T-helper 2 cell treated with Interferon-gamma antibody and Interleukin-4, amounts not matched to agents 5 μg/mL and 100 μg/mL, for 36 hours (primary cell): Measurements from ENCODE around the gene TSHZ1.
A peak's percentile ranks its signal among the peaks of the same experiment; 100 is the strongest.

ENCODE experiments used
- DNase-seq: peaks from one replicate; pipeline ENCODE4 v3.0.0; 2021; ENCODE audit warnings: low spot score
- H3K27ac Mint-ChIP-seq: one replicate; pipeline ENCODE4 v1.8.0; 2021; ENCODE audit warnings: mild to moderate bottlenecking, mixed read lengths
- H3K27me3 Mint-ChIP-seq: one replicate; pipeline ENCODE4 v1.8.0; 2021; ENCODE audit warnings: low read depth, mixed read lengths
- H3K36me3 Mint-ChIP-seq: one replicate; pipeline ENCODE4 v1.8.0; 2021; ENCODE audit warnings: low read depth, mixed read lengths
- H3K4me1 Mint-ChIP-seq: one replicate; pipeline ENCODE4 v1.8.0; 2021; ENCODE audit warnings: low read depth, mixed read lengths
- H3K4me3 Mint-ChIP-seq: one replicate; pipeline ENCODE4 v1.8.0; 2022; ENCODE audit warnings: mild to moderate bottlenecking, moderate library complexity, mixed read lengths
- H3K9me3 Mint-ChIP-seq: one replicate; pipeline ENCODE4 v1.8.0; 2021; ENCODE audit warnings: mixed read lengths

TSHZ1 gene

DNA sequence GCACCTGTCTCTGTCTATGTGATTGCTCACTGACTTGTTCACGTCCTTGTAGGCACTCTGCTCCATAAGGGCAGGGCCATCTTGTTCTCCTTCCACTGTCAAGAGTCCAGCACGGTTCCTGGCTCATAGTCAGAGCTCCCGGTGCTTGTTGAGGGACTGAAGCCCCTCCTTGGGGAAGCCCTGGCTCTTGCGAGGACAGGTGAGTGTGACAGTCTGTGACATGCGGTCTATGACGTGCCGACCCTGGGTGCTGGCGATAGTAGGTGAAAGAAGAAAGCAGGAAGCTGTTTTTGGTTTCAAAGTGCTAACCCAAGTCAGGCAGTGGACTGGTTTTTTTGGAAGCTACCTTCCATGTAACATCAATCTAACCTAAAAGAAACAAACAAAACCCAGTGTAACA, 18.8 kb downstream of the TSHZ1 start:
- Mint-ChIP-seq H3K36me3 (peaks cover 4% of the 10 kb centered on the region), H3K27me3 (no peaks in the 10 kb centered on the region), H3K9me3 (no peaks in the 10 kb centered on the region), H3K4me1 (peaks cover 8% of the 10 kb centered on the region), H3K4me3 (no peak overlapping the region), H3K27ac (no peak overlapping the region)
- no peak for DNase-seq

DNA sequence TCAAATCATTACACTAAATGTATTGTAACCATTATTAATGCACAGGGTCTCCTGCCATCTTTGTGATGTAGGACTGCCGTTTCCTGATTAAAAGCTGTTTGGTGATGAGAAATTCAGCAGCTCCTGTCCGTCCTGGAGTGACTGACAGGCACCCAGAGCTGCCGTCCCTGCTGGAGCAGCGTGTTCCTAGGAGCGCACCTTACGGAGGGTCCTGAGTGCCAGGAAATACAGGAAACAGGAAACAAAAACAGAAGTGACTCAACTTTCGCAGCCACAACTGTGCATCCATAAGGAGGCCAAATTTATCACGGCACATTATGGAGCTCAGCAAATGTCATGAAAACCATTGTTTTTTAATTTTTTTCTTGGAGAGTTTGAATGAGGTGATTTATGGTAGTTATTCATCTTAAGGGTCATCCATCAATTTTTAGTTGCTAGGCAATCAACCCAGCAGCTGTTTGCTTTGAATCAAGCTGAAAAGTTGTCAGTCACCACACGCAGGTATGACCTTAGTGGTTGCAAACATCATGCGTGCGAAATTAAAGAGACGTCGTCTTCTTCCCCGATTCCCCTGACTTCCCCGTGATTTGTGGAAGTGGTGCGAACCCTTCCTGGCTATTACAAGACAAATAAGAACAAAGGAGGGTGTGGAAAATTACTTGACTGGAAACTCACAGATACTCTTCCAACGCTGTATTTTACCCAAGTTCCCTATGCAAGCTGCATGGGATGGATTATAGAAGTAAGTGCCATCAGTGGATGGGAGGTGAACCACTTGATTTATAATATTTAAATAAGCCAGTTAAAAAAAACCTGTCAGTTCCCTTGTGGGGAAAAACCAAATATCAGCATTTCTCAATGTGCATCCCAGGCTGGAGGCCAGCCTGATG, 19.8 kb downstream of the TSHZ1 start:
- H3K4me1 Mint-ChIP-seq, result peaks cover 8% of the 10 kb centered on the region
- DNase-seq, result no peak
- no peak overlapping the region for H3K27ac Mint-ChIP-seq
- no peak overlapping the region for H3K4me3 Mint-ChIP-seq
- peaks cover 4% of the 10 kb centered on the region for H3K36me3 Mint-ChIP-seq
- no peaks in the 10 kb centered on the region for H3K27me3 Mint-ChIP-seq
- no peaks in the 10 kb centered on the region for H3K9me3 Mint-ChIP-seq

DNA sequence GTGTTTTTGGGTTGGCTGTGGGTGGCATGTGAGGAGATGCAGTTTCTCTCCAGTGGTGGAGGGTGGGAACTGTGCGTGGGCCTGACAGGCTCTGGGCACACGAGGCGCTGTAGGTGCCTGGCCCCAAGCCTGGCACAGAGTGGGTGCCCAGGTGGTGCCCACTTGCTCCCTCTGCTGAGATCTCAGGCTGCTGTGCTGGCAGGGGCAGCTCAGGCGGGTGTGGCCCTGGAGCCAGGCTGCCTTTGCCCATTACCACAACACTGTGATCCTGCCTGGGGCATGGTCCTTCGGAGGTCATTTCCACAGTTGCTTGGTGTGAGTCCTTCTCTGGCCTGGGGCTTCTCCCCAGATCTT, 20.4 kb downstream of the TSHZ1 start:
- Mint-ChIP-seq H3K9me3 (no peaks in the 10 kb centered on the region), H3K27ac (no peak overlapping the region), H3K27me3 (no peaks in the 10 kb centered on the region), H3K4me1 (peaks cover 11% of the 10 kb centered on the region), H3K36me3 (peaks cover 6% of the 10 kb centered on the region), H3K4me3 (no peak overlapping the region)
- DNase-seq, result no peak

DNA sequence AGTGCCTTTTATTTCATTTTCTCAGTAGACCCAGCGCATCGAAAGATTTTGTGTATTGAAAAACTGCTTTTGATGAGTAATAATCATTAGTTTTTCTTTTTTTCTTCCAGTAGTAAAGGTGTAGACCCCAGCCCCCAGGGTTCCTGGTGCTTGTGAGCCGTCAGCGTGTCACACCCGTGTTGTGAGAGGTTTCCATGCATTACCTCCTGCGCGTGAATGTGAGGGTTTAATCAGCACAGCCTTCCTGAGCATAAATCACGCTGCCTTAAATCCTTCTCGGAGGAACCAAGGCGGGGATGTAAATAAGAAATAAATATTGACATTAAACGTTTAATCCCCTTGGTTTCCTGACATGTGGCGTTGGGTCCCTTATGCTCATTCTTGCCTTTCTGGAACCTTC, 24.3 kb downstream of the TSHZ1 start:
- H3K36me3 Mint-ChIP-seq, result peaks cover 9% of the 10 kb centered on the region
- no peaks in the 10 kb centered on the region for H3K9me3 Mint-ChIP-seq
- H3K4me1 Mint-ChIP-seq, result peaks cover 2% of the 10 kb centered on the region
- no peak overlapping the region for H3K27ac Mint-ChIP-seq
- H3K27me3 Mint-ChIP-seq, result no peaks in the 10 kb centered on the region
- H3K4me3 Mint-ChIP-seq, result no peak overlapping the region
- DNase-seq, result no peak

DNA sequence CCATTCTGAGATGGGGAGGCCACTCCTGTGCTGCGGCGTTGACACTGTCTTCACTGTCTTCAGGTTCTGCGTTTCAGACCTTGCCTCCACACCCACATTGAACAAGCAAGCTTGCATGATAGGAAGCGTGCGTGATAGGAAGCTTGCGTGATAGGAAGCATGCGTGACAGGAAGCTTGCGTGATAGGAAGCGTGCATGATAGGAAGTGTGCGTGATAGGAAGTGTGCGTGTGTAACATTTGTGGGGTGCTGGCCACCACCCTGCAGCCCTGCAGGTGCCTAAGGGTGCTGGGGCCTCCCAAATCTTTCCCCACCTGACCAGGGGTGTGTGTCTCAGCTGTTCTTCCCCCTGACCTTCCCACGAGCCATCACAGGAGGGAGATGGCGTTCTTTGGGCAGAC, 25.3 kb downstream of the TSHZ1 start:
- no peak overlapping the region for H3K4me3 Mint-ChIP-seq
- H3K27ac Mint-ChIP-seq, result no peak overlapping the region
- peaks cover 2% of the 10 kb centered on the region for H3K4me1 Mint-ChIP-seq

DNA sequence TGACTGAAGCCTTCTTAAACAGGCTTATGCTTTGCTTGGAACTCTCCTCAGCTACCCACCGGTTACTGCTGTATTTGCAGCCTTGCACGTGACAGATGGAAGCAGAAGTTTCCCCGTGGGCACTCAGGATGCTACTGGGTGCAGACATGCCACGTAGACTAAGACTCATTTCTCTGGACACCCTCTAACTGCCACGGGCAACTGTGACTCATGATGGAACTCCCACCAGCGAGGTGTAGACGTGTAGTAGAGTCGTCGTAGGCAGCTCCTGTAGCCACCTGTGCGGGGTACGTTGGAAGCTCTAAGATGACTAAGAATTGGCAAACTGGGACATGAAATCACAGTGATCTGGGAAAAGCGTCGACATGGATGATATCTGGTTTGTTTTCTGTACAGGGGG, 27.5 kb downstream of the TSHZ1 start:
- Mint-ChIP-seq H3K9me3 (no peaks in the 10 kb centered on the region), H3K4me3 (no peak overlapping the region), H3K36me3 (peaks cover 8% of the 10 kb centered on the region), H3K27me3 (no peaks in the 10 kb centered on the region), H3K27ac (no peak overlapping the region), H3K4me1 (peaks cover 2% of the 10 kb centered on the region)
- DNase-seq, result no peak

More for the DNA sequence above, 25.3 kb downstream of the TSHZ1 start:
- Mint-ChIP-seq H3K9me3 (no peaks in the 10 kb centered on the region), H3K27me3 (no peaks in the 10 kb centered on the region), H3K36me3 (peaks cover 8% of the 10 kb centered on the region)
- DNase-seq, result no peak

DNA sequence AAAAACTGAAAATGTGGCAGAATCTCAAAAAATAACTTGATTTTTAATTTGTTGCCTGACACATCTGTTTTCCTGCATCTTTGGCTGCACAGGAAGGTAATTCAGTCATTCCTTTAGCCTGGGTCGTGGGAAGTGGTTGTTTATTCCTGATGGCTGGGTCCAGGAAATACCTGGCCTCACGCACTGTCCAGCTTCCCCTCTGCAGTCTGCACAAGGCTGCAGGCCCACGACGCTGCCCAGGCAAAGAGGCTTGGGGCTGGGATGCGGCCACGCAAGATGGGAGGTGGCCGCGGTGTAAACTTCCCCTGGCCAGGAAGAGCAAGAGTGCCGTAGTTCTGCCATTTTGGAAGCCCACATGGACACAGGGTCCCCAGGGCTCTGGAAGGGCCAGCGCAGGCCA, 28.2 kb downstream of the TSHZ1 start:
- H3K4me1 Mint-ChIP-seq, result peaks cover 2% of the 10 kb centered on the region
- H3K27me3 Mint-ChIP-seq, result no peaks in the 10 kb centered on the region
- H3K27ac Mint-ChIP-seq, result no peak overlapping the region
- no peak overlapping the region for H3K4me3 Mint-ChIP-seq
- no peak for DNase-seq
- no peaks in the 10 kb centered on the region for H3K9me3 Mint-ChIP-seq
- peaks cover 8% of the 10 kb centered on the region for H3K36me3 Mint-ChIP-seq

DNA sequence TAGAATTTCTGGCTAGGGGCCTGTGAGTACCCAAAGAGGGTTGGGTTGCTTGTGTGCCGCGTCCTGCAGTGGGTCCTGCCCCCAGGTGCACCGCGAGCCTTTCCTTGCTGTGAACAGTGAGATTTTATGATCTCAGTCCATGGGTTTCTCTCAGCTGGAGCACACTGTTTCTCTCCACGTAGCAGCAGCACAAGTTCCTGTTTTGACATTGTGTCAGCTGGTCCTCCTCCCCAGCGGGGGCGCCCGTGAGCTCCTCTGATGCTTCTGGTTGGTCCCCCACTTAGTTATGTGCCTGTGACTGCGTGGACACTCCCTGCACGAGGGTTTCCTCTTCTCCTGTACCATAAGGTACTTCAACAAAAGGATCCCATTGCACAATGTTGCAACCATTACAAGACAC, 29.8 kb downstream of the TSHZ1 start:
- DNase-seq, result no peak
- no peaks in the 10 kb centered on the region for H3K9me3 Mint-ChIP-seq
- H3K4me3 Mint-ChIP-seq, result no peak overlapping the region
- peaks cover 8% of the 10 kb centered on the region for H3K36me3 Mint-ChIP-seq
- peaks cover 2% of the 10 kb centered on the region for H3K4me1 Mint-ChIP-seq
- no peaks in the 10 kb centered on the region for H3K27me3 Mint-ChIP-seq
- no peak overlapping the region for H3K27ac Mint-ChIP-seq

DNA sequence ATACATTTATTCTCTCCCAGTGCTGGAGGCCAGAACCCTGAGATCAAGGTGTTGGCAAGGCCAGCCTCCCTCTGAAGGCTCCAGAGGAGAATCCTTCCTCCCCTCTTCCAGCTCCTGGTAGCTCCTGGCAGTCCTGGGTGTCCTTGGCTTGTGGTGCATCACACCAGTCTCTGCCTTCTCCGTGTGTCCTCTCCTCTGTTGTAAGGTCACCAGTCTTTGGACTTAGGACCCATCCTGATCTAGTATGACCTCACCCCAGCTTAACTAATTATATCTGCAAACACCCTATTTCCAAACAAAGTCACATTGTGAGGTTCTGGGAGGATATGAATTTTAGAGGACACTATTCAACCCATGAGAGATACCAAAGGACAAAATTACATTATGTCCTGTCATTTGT, 31.1 kb downstream of the TSHZ1 start:
- no peaks in the 10 kb centered on the region for H3K27me3 Mint-ChIP-seq
- H3K9me3 Mint-ChIP-seq, result no peaks in the 10 kb centered on the region
- no peak overlapping the region for H3K4me3 Mint-ChIP-seq
- H3K36me3 Mint-ChIP-seq, result peaks cover 6% of the 10 kb centered on the region
- H3K4me1 Mint-ChIP-seq, result peaks cover 11% of the 10 kb centered on the region
- no peak overlapping the region for H3K27ac Mint-ChIP-seq
- DNase-seq, result no peak

DNA sequence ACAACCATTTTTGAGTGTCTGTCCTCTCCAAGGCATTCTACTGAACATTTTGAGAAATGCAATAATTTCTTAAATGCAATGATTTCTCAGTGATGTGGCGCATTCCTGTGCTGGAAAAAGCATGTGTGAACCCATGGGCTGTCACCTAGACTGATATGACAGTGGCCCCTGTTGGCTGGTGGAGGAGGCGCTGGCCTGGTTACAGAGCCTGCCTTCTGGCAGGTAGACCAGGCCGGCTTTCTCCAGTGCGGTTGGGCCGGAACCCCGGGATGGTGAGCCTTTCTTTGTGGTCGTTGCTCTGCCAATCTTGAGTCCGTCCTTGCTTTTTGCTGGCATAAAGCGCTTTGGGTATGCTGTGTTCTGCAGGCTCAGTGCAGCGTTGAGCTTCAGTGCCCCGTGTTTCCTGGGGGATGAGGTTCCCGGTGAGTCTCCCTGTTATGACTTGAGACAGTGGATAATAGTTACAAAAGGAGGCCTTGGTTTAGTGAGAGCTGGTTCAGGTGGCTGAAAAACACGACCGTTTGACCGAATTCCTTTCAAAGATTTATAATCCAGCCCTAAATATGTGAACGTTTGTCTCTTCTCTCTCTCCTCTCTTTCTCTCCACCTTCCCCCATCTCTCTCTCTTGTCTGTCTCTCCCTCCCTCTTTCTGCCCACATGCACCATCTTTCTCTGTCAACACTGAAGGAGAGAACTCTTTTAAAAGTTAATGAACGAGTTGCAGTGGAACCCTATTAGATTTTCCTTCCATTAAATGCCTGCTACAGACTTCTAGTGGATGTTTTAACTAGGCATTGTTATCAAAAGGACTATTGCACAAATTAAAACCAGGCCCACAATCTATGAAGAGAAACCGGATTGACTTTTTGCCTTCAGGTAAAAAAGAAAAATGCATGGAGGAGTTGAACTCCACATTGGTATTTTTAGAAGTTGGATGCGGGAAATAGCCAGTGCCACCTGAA, 34.0 kb downstream of the TSHZ1 start:
- H3K4me3 Mint-ChIP-seq, result no peak overlapping the region
- H3K27me3 Mint-ChIP-seq, result no peaks in the 10 kb centered on the region
- DNase-seq, result no peak

DNA sequence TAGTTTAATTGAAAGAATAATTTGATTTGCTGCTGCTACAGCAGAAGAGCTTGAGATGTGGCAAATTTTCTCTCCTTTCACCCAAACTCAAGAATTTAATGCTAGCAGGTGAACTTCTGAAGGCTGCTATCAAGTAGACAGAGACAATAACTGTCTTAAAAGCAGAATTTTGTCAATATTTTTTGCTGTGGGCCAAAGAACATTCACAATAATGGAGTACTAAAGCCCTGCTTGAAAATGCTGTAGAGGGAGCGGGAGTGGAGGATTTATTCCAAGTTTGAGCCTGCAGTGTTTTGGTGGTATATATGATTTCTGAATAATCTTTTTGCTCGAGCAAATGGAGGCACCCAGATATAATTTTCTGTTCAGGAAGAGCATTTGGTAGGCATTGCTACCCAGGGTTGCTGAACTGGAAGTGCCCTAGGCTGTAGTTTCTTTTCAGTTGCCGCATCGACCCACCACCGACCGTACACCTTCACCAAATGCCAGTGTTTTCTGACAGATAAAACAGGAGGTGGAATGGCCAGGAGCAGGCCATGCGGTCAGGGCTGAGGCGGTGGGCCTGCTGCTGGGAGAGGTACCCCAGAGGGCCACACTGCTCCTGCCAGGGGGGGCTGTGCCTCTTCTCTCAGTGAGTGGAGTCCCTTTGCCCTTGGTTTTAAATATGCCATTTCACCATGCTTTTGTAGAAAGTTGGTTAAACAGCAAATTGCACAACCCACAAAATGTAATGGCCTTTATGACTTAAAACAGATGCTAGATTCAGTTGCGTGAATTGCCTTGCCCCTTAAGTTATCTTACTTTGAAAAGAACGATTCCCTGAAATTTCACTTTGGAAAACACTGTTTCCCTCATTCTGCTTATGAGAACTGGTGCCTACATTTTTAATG, 36.4 kb downstream of the TSHZ1 start:
- peaks cover 34% of the 10 kb centered on the region for H3K4me1 Mint-ChIP-seq
- H3K4me3 Mint-ChIP-seq, result peak overlapping the region; percentile 88
- no peaks in the 10 kb centered on the region for H3K36me3 Mint-ChIP-seq
- H3K9me3 Mint-ChIP-seq, result no peaks in the 10 kb centered on the region
- peak overlapping the region; percentile 72 for H3K27ac Mint-ChIP-seq
- H3K27me3 Mint-ChIP-seq, result no peaks in the 10 kb centered on the region
- no peak for DNase-seq

More for the DNA sequence above, 34.0 kb downstream of the TSHZ1 start:
- H3K36me3 Mint-ChIP-seq, result peaks cover 2% of the 10 kb centered on the region
- peaks cover 29% of the 10 kb centered on the region for H3K4me1 Mint-ChIP-seq
- no peaks in the 10 kb centered on the region for H3K9me3 Mint-ChIP-seq
- no peak overlapping the region for H3K27ac Mint-ChIP-seq

DNA sequence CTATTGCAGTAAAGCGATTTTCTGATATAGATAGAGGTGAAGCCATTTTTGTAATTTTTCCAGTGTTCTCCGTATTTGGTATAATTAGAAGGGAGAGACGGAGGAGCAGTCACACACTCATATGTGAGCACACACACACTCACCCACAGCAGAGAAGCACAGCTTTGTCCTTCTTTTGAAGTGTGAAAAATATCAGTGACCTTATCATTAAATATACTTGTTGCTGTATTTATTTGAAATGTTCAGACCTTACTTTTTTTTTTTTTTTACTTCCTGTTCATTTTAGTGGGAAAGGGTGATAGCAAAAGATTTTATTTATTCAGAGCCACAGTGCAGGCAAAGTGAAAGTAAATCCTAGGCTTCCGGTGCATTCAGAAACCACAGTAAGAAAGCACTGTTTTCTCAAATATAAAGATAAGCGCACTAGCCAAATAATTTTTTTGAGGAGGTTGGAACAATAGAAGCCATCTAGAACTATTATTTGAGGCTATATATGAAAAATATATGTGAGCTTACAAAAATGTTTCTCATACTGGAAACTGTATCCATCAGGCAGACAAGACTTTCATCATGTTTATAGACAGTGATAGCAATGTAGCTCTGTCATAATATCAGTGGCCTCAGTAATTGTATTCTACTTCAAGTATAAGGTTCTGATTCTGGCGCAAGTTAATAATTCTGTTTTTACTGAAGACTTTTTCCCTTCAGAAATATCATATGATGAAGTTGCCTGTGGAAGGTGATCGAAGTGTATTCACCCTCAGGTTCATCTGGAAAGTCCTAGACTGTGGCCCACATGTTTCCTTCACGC, 37.2 kb downstream of the TSHZ1 start:
- DNase-seq, result no peak
- Mint-ChIP-seq H3K9me3 (no peaks in the 10 kb centered on the region), H3K4me1 (peaks cover 34% of the 10 kb centered on the region), H3K4me3 (peak overlapping the region; percentile 88), H3K36me3 (no peaks in the 10 kb centered on the region), H3K27ac (peak overlapping the region; percentile 72), H3K27me3 (no peaks in the 10 kb centered on the region)
